Neutrophil (primary cell): ENCODE results near the gene TOGARAM1.

Experiments used
- H3K27ac ChIP-seq: fragments of 200-600 bp; sonication (generic); 2 replicates; pipeline ENCODE4 v1.5.1; 2016; ENCODE audit warnings: mild to moderate bottlenecking, moderate library complexity
- H3K27me3 ChIP-seq: fragments of 200-600 bp; sonication (generic); 2 replicates; pipeline ENCODE4 v1.6.0; 2016; ENCODE audit warnings: mild to moderate bottlenecking
- H3K36me3 ChIP-seq: fragments of 200-600 bp; sonication (generic); 2 replicates; pipeline ENCODE4 v1.5.1; 2017
- H3K4me1 ChIP-seq, 2 experiments: fragments of 200-600 bp in 1 of 2; sonication (generic) in 1 of 2; 1 replicate in 1 of 2; 2 replicates in 1 of 2; pipeline versions ENCODE4 v1.5.1 to v1.6.1; 2013 to 2016; ENCODE audit warnings: low read depth in 1 of 2, low read length in 1 of 2, mild to moderate bottlenecking in 1 of 2, moderate library complexity in 1 of 2; ENCODE audit not compliant: control insufficient read depth in 1 of 2, insufficient read depth in 1 of 2
- H3K4me3 ChIP-seq, 2 experiments: fragments of 200-600 bp in 1 of 2; sonication (generic) in 1 of 2; 1 replicate in 1 of 2; 2 replicates in 1 of 2; pipeline ENCODE4 v1.5.1; 2013 to 2016; ENCODE audit warnings: low read depth in 1 of 2, low read length in 1 of 2, mild to moderate bottlenecking in 1 of 2, moderate library complexity in 1 of 2
- H3K9me3 ChIP-seq: fragments of 200-600 bp; sonication (generic); 2 replicates; pipeline ENCODE4 v1.5.1; 2016
- TF ChIP-seq, protein P1 (sequence below): fragments of 200-600 bp; sonication (generic); IDR thresholded peaks from 2 replicates; pipeline ENCODE4 v1.5.1; 2016; ENCODE audit warnings: antibody characterized with exemption

The TOGARAM1 gene

DNA sequence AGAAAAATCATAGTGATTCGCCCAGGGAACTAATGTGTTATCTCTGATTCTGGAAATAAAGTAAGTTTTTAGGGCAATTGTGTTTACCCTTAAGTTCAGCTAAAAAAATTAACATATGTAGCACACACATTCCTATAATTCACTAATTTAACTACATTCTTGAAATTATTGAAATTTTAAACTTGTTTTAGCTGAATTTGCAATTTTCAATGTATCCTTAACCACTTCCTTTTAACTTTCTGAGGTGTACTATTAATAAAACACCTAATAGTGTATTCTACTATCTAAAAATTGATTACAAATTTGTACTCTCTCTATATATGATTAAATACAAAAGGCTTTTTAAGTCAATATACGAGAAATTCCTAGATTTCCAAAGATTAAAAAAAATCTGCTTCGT is 2.5 kb upstream of the TOGARAM1 start:
- Histone ChIP-seq H3K4me1 (peaks cover 42 to 45% of the 10 kb centered on the region in 2 experiments), H3K4me3 (no peak overlapping the region), H3K27me3 (no peaks in the 10 kb centered on the region), H3K36me3 (no peaks in the 10 kb centered on the region), H3K27ac (no peak overlapping the region), H3K9me3 (no peaks in the 10 kb centered on the region)
- TF ChIP-seq, protein P1, sequence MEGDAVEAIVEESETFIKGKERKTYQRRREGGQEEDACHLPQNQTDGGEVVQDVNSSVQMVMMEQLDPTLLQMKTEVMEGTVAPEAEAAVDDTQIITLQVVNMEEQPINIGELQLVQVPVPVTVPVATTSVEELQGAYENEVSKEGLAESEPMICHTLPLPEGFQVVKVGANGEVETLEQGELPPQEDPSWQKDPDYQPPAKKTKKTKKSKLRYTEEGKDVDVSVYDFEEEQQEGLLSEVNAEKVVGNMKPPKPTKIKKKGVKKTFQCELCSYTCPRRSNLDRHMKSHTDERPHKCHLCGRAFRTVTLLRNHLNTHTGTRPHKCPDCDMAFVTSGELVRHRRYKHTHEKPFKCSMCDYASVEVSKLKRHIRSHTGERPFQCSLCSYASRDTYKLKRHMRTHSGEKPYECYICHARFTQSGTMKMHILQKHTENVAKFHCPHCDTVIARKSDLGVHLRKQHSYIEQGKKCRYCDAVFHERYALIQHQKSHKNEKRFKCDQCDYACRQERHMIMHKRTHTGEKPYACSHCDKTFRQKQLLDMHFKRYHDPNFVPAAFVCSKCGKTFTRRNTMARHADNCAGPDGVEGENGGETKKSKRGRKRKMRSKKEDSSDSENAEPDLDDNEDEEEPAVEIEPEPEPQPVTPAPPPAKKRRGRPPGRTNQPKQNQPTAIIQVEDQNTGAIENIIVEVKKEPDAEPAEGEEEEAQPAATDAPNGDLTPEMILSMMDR: no peak

DNA sequence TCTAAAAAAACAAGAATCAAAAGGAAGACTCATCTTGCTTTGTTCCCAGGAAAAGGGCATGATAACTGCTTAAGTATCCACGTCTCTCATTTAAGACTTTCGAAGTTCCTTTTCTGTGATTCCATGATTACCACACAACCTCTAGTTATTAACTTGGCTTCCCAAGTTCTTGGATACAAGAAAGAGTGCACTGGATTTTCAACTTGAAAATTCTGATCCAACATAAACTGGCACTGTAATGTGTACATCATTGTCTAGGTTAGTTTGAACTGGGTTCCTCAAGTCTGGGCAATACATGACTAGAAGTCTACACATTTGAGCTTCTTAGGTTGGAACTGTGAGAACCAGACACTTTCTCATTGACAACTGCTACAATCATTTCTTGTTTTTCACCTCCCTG is 1.8 kb upstream of the TOGARAM1 start:
- Histone ChIP-seq H3K36me3 (no peaks in the 10 kb centered on the region), H3K4me3 (peak overlapping the region in 1 of 2 experiments; percentile 99), H3K4me1 (peaks cover 42 to 46% of the 10 kb centered on the region in 2 experiments), H3K27me3 (no peaks in the 10 kb centered on the region), H3K9me3 (no peaks in the 10 kb centered on the region), H3K27ac (peak overlapping the region; percentile 90)
- TF ChIP-seq, protein P1: no peak

DNA sequence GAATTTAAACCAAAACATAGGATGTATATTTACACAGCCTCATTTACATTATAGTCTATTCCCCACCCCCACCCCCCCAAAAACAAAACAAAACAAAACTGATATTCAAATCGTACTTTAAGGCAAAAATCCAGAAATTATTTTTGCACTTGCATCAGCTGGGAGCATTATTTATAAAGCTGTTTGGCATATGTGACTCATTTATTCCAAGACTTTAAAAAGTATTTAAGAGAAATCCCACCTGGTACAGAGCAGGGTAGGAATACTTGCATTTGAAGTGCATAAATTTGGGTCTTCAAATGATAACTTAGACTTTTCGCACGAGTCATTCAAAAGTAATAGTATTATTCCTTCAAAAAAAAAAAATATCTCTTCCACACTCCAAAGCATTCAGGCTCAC is 1.3 kb upstream of the TOGARAM1 start:
- TF ChIP-seq, protein P1: no peak
- no peaks in the 10 kb centered on the region for H3K27me3 ChIP-seq

DNA sequence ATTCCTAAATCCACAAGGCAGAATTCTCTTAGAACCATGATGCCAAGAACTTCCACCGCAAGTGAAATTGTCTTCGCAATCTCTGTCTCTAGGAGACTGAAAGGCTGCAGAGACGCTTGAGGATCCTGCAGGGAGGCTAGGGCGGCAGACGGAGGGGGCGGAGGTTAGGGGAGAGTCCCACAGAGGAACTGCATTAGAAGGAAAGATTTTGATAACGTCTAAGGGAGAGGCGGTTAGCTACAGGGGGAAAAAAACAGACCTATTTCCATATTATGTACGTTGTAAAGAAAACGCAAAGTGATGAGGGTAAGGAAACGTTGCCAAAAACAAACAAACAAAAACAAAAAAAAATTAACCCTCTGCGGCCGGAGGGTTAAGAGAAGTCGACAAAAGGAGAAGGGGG is 838 bp upstream of the TOGARAM1 start:
- H3K27ac ChIP-seq: peak overlapping the region; percentile 90
- H3K27me3 ChIP-seq: no peaks in the 10 kb centered on the region
- peaks cover 42 to 46% of the 10 kb centered on the region in 2 experiments for H3K4me1 ChIP-seq

More for the DNA sequence above, 1.3 kb upstream of the TOGARAM1 start:
- H3K4me1 ChIP-seq: peaks cover 42 to 46% of the 10 kb centered on the region in 2 experiments
- no peaks in the 10 kb centered on the region for H3K9me3 ChIP-seq
- peak overlapping the region; percentile 90 for H3K27ac ChIP-seq
- H3K36me3 ChIP-seq: no peaks in the 10 kb centered on the region
- peak overlapping the region; percentile 92 to 99 for H3K4me3 ChIP-seq

DNA sequence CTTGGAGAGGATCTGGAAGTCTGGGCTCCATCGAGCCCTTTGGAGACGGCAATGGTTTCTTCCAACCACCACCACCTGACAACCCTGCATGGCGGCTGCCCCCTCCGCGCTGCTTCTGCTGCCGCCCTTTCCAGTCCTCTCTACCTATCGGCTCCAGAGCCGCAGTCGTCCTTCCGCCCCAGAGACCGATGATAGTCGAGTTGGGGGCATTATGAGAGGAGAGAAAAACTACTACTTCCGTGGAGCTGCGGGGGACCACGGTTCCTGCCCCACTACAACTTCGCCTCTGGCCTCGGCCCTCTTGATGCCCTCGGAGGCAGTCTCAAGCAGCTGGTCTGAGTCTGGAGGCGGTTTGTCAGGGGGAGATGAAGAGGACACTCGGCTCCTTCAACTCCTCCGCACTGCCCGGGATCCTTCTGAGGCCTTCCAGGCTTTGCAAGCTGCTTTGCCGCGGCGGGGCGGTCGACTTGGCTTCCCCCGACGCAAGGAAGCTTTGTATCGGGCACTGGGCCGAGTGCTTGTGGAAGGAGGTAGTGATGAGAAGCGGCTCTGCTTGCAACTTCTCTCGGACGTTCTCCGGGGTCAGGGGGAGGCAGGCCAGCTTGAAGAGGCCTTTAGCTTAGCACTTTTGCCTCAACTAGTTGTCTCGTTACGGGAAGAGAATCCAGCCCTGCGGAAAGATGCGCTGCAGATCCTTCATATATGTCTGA is 499 bp downstream of the TOGARAM1 start:
- Histone ChIP-seq H3K4me3 (peak overlapping the region; percentile 92 to 99), H3K27me3 (no peaks in the 10 kb centered on the region), H3K36me3 (no peaks in the 10 kb centered on the region), H3K9me3 (no peaks in the 10 kb centered on the region), H3K27ac (peak overlapping the region; percentile 90), H3K4me1 (peaks cover 42 to 46% of the 10 kb centered on the region in 2 experiments)
- TF ChIP-seq, protein P1: no peak

More for the DNA sequence above, 838 bp upstream of the TOGARAM1 start:
- TF ChIP-seq, protein P1: no peak
- Histone ChIP-seq H3K4me3 (peak overlapping the region; percentile 92 to 99), H3K36me3 (no peaks in the 10 kb centered on the region), H3K9me3 (no peaks in the 10 kb centered on the region)
